Sigmoid colon (tissue), 7 donors: ENCODE measurements around the gene ZFP91. TPM values are rescaled to one million over a fixed set of nuclear protein-coding genes. Genes with fewer than 3 reads are reported as not detected.

Experiments
- DNase-seq: peaks from one replicate; pipeline ENCODE4 v3.0.0-alpha.2; 2019
- H3K27ac ChIP-seq, 4 donors: fragments of 200-600 bp; sonication (generic); one replicate each; pipeline ENCODE4 v1.5.1; 2016 to 2019; ENCODE audit warnings: mild to moderate bottlenecking in 1 of 4
- H3K27me3 ChIP-seq, 3 donors: fragments of 200-600 bp; sonication (generic); one replicate each; pipeline ENCODE4 v1.5.1; 2019; ENCODE audit warnings: mild to moderate bottlenecking in 1 of 3
- H3K36me3 ChIP-seq, 4 donors: fragments of 200-600 bp; sonication (generic); one replicate each; pipeline ENCODE4 v1.5.1; 2016 to 2019
- H3K4me1 ChIP-seq, 4 donors: fragments of 200-600 bp; sonication (generic); one replicate each; pipeline ENCODE4 v1.5.1; 2017 to 2019
- H3K4me3 ChIP-seq, 4 donors: fragments of 200-600 bp; sonication (generic); one replicate each; pipeline ENCODE4 v1.5.1; 2017 to 2019; ENCODE audit warnings: mild to moderate bottlenecking in 2 of 4, moderate library complexity in 1 of 4
- H3K9me3 ChIP-seq, 4 donors: fragments of 200-600 bp in 3 of 4; sonication (generic) in 3 of 4; one replicate each; pipeline versions ENCODE4 v1.5.1 to v1.6.1; 2013 to 2019
- CTCF ChIP-seq, 4 experiments: fragments of 450-650 bp in 3 of 4; fragments of 200-600 bp in 1 of 4; IDR thresholded peaks; one replicate each; pipeline ENCODE4 v1.5.1; 2016 to 2019; ENCODE audit warnings: antibody characterized with exemption in 4 of 4, mild to moderate bottlenecking in 3 of 4, moderate library complexity in 2 of 4
- EP300 ChIP-seq, 4 donors: sonication (generic); formaldehyde crosslinking; IDR thresholded peaks; one replicate each; pipeline ENCODE4 v1.6.1; 2017; ENCODE audit warnings: antibody characterized with exemption in 4 of 4
- POLR2A ChIP-seq, 2 donors: fragments of 450-650 bp; IDR thresholded peaks; one replicate each; pipeline ENCODE4 v1.6.1; 2016; ENCODE audit warnings: antibody characterized with exemption in 2 of 2, mild to moderate bottlenecking in 2 of 2, moderate library complexity in 2 of 2
- POLR2AphosphoS5 ChIP-seq, 4 donors: sonication (generic); formaldehyde crosslinking; IDR thresholded peaks; one replicate each; pipeline ENCODE4 v1.6.1; 2017; ENCODE audit warnings: antibody characterized with exemption in 4 of 4
- WGBS, 2 donors: extraction: QIAGEN DNeasy Blood & Tissue Kit; methylation state at CpG; one replicate each; pipeline ENCODE4 v1.1.7; 2013; 5-methylcytosine and 5-hydroxymethylcytosine counted together
- intact Hi-C: fragments of 100-400 bp; cut with DNase I; formaldehyde crosslinking; loops from one replicate; pipeline ENCODE4 v1.15.1; 2023
- polyA plus RNA-seq, 3 donors: library from polyadenylated mRNA; stranded (reverse); fragments of 200-250 nt; gene quantifications; one replicate each; pipeline ENCODE4 v1.2.3, GENCODE V29; 2013
- total RNA-seq, 4 donors: library from RNA; depleted of rRNA; stranded (reverse); fragments of >200 nt; gene quantifications; one replicate each; pipeline ENCODE4 v1.1.0, GENCODE V29; 2016
- donor health status: healthy with polysubstance abuse.
- donor health status: Bipolar disorder and iron deficiency.
- donor health status: healthy.

ZFP91 gene
- total and polyA plus RNA-seq, 7 donors = 31.6 to 77.4 (median 68.4) TPM

- intact Hi-C loops = loop anchor here (5.0 to 10.0 kb wide), 6 partner anchors 102 to 1253 kb away; partner anchors contain the start of genes FAM111A, STX3, TNKS1BP1 and ZDHHC5
- H3K9me3 ChIP-seq = no peaks in the 10 kb centered on the region
- H3K4me1 ChIP-seq = peaks cover 0 to 45% (median 34%) of the 10 kb centered on the region in 4 donors
- H3K27ac ChIP-seq = peak within 1 kb of the TSS; percentile 98 to 100 (median 100)
- TF ChIP-seq POLR2A (IDR thresholded peaks at IDR 0.05) = no peak
- no peak for TF ChIP-seq EP300 (IDR thresholded peaks at IDR 0.05)
- TF ChIP-seq POLR2AphosphoS5 (IDR thresholded peaks at IDR 0.05) = peak in 3 of 4 donors; percentile 10 to 34 (median 28)
- TF ChIP-seq CTCF (IDR thresholded peaks at IDR 0.05) = no peak
- WGBS, 2 donors = 41 to 62% methylated on average over 6 of the region's 6 CpGs
- peak within 1 kb of the TSS in 1 of 4 donors; percentile 11 for H3K4me3 ChIP-seq
- no peaks in the 10 kb centered on the region for H3K27me3 ChIP-seq
- no peaks in the 10 kb centered on the region for H3K36me3 ChIP-seq
- no peak for DNase-seq
These were observed 3.4 kb upstream of the ZFP91 start, which contains the start of gene LPXN for GRCh38 chr11:58575377-58576020. TSS of gene LPXN (minus strand) at chr11:58575856. CDS start at chr11:58575772, 84 bp downstream.

- peak overlapping the region; percentile 98 to 100 (median 100) for H3K27ac ChIP-seq
- DNase-seq = peak; percentile 61
- peak overlapping the region; percentile 89 to 100 (median 99) for H3K4me3 ChIP-seq
- no peaks in the 10 kb centered on the region for H3K9me3 ChIP-seq
- no peaks in the 10 kb centered on the region for H3K36me3 ChIP-seq
- H3K4me1 ChIP-seq = peaks cover 0 to 60% (median 49%) of the 10 kb centered on the region in 4 donors
- WGBS, 2 donors = 9 to 26% methylated on average over 4 of the region's 4 CpGs
- intact Hi-C loops = loop anchor here (5.0 to 10.0 kb wide), 6 partner anchors 100 to 1255 kb away; partner anchors contain the start of genes FAM111A, STX3, TNKS1BP1 and ZDHHC5
- TF ChIP-seq CTCF (IDR thresholded peaks at IDR 0.05) (peak in 1 of 4 experiments; percentile 16), POLR2A (IDR thresholded peaks at IDR 0.05) (no peak)
- H3K27me3 ChIP-seq = no peaks in the 10 kb centered on the region
These were observed 1.9 kb upstream of the ZFP91 start for GRCh38 chr11:58576887-58577471.

DNA sequence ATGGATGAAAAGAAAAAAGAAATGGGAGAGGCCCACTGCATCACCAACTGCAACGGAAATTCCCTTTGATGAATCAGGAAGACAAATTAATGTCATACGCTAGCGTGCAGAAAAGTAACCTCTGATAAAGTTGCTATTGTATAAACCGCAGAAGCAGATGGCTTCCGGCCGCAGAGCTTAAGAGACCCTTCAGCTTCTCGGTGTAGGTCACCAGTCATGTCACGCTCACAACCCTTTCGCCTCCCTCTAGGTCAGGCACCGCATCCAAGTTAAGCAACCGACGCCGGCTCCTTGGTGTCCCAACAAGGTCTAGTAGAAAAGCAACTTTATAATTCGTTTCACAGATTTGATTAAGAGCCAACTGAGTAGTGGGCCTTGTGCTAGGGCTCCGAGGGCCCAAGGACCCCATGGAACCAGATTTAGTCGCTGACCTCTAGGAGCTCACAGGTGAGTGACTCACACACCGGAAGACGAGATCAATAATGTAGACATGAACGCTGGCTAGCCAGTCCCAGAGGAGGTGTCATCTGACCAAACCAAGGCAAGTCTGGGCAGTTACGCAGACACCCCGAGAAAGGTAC lies 1.2 kb upstream of the ZFP91 start:
- Histone ChIP-seq H3K27ac (peak overlapping the region; percentile 98 to 100 (median 100)), H3K4me1 (peaks cover 0 to 67% (median 55%) of the 10 kb centered on the region in 4 donors), H3K9me3 (no peaks in the 10 kb centered on the region), H3K27me3 (no peaks in the 10 kb centered on the region), H3K4me3 (peak overlapping the region; percentile 89 to 100 (median 99)), H3K36me3 (no peaks in the 10 kb centered on the region)
- TF ChIP-seq CTCF (IDR thresholded peaks at IDR 0.05) (no peak), POLR2AphosphoS5 (IDR thresholded peaks at IDR 0.05) (peak in 3 of 4 donors; percentile 59 to 85 (median 80)), EP300 (IDR thresholded peaks at IDR 0.05) (no peak), POLR2A (IDR thresholded peaks at IDR 0.05) (peak; percentile 61 to 71)
- DNase-seq = peak; percentile 87
- 0% methylated on average over 21 of the region's 21 CpGs for WGBS, 2 donors
- intact Hi-C loops = loop anchor here (5.0 to 10.0 kb wide), 6 partner anchors 100 to 1255 kb away; partner anchors contain the start of genes FAM111A, STX3, TNKS1BP1 and ZDHHC5

GRCh38 chr11:58578136-58578634 lies 678 bp upstream of the ZFP91 start:
- Histone ChIP-seq H3K4me3 (peak overlapping the region; percentile 89 to 100 (median 99)), H3K9me3 (no peaks in the 10 kb centered on the region), H3K27me3 (no peaks in the 10 kb centered on the region), H3K4me1 (peaks cover 0 to 71% (median 58%) of the 10 kb centered on the region in 4 donors), H3K36me3 (no peaks in the 10 kb centered on the region), H3K27ac (peak overlapping the region; percentile 98 to 100 (median 100))
- TF ChIP-seq EP300 (IDR thresholded peaks at IDR 0.05) = peak in 1 of 4 donors; percentile 19
- peak in 1 of 4 donors; percentile 81 for TF ChIP-seq POLR2AphosphoS5 (IDR thresholded peaks at IDR 0.05)
- no peak for TF ChIP-seq CTCF (IDR thresholded peaks at IDR 0.05)
- intact Hi-C loops = loop anchor here (5.0 to 10.0 kb wide), 6 partner anchors 99 to 1256 kb away; partner anchors contain the start of genes FAM111A, STX3, TNKS1BP1 and ZDHHC5
- DNase-seq = peak; percentile 98
- 0% methylated on average over 33 of the region's 33 CpGs for WGBS, 2 donors
